Erythroblast (primary cell): ENCODE measurements around the gene FHOD1.

Experiments
- GATA1 ChIP-seq: IDR thresholded peaks from 2 replicates; pipeline ENCODE4 v1.6.1; 2011; ENCODE audit warnings: low read depth, mild to moderate bottlenecking, control low read depth, low read length, moderate library complexity
- POLR2A ChIP-seq: IDR thresholded peaks from 2 replicates; pipeline ENCODE4 v1.6.1; 2011; ENCODE audit warnings: mild to moderate bottlenecking, low read length

GRCh38 chr16:67286441-67287235 lies 39.4 kb upstream of the FHOD1 start:
- TF ChIP-seq GATA1: no peak
- TF ChIP-seq POLR2A: no peak
